Panc1 (cell line): Measurements from ENCODE around the gene BORCS8. TPM values are rescaled to one million over a fixed set of nuclear protein-coding genes. Genes with fewer than 3 reads are reported as not detected.

ENCODE experiments used
- ATAC-seq: fragments of 200-7000 bp; cut with Tn5 transposase; 2 replicates; pipeline ENCODE4 v1.9.1; 2020; ENCODE audit warnings: mild to moderate bottlenecking, moderate library complexity
- BruUV-seq: library from RNA; stranded (reverse); fragments of 400-500 nt; replicated peaks from 2 replicates; lab custom pipeline; 2021; lab: Mats Ljungman, UMichigan
- CTCF ChIA-PET: fragments of 300-600 bp; sonication (Branson Sonifier 250); formaldehyde crosslinking; loops from one replicate; lab custom pipeline; 2022; ENCODE audit warnings: antibody characterized with exemption; lab: Charles Lee
- POLR2A ChIA-PET: fragments of 300-600 bp; sonication (Branson Sonifier 250); formaldehyde crosslinking; loops from one replicate; lab custom pipeline; 2022; ENCODE audit warnings: antibody characterized with exemption; lab: Charles Lee
- DNase-seq: peaks from one replicate; pipeline ENCODE4 v3.0.0-alpha.2; 2010; ENCODE audit warnings: low read depth, low spot score
- H3K27ac ChIP-seq: 2 replicates; pipeline ENCODE4 v1.5.1; 2011; ENCODE audit warnings: mild to moderate bottlenecking, low read length, inconsistent platforms
- H3K27me3 ChIP-seq: fragments of 200-500 bp; sonication (Bioruptor generic); 2 replicates; pipeline ENCODE4 v1.6.0; 2014; ENCODE audit warnings: low read length, inconsistent platforms; ENCODE audit not compliant: control insufficient read depth, insufficient read depth
- H3K36me3 ChIP-seq: fragments of 200-500 bp; sonication (Bioruptor generic); 2 replicates; pipeline ENCODE4 v1.5.1; 2014; ENCODE audit warnings: inconsistent platforms, mild to moderate bottlenecking, low read length, moderate library complexity; ENCODE audit not compliant: control insufficient read depth, insufficient read depth
- H3K4me1 ChIP-seq: 2 replicates; pipeline ENCODE4 v1.5.1; 2011; ENCODE audit warnings: inconsistent platforms, mild to moderate bottlenecking, low read length, moderate library complexity; ENCODE audit not compliant: control insufficient read depth, insufficient read depth
- H3K4me3 ChIP-seq, 2 experiments: 2 replicates each; pipeline ENCODE4 v1.5.1; 2011 to 2012; ENCODE audit warnings: low read depth in 2 of 2, low read length in 2 of 2, mild to moderate bottlenecking in 2 of 2, inconsistent platforms in 1 of 2, moderate library complexity in 1 of 2
- H3K9me3 ChIP-seq: fragments of 200-500 bp; sonication (Bioruptor generic); 2 replicates; pipeline ENCODE4 v1.5.1; 2014; ENCODE audit warnings: low read depth, mild to moderate bottlenecking, inconsistent platforms, low read length, moderate library complexity; ENCODE audit not compliant: control insufficient read depth, insufficient read depth
- POLR2AphosphoS5 ChIP-seq: IDR thresholded peaks from 2 replicates; pipeline ENCODE4 v1.6.1; 2012; ENCODE audit warnings: mild to moderate bottlenecking, low read depth, low read length, moderate library complexity
- SIN3A ChIP-seq: IDR thresholded peaks from 2 replicates; pipeline ENCODE4 v1.6.1; 2012; ENCODE audit warnings: low read depth, mild to moderate bottlenecking, low read length, moderate library complexity, borderline replicate concordance; ENCODE audit not compliant: insufficient read depth
- TCF7L2 ChIP-seq: IDR thresholded peaks from 2 replicates; pipeline ENCODE4 v1.6.1; 2011; ENCODE audit warnings: mild to moderate bottlenecking, low read depth, low read length, inconsistent platforms
- in situ Hi-C: cut with HindIII; loops from 2 replicates; pipeline ENCODE4 v1.10.0; 2016; ENCODE audit warnings: low sequenced_read_pairs, low pct_unique_long_range_greater_than_20kb
- intact Hi-C: fragments of 100-400 bp; cut with micrococcal nuclease; formaldehyde crosslinking; loops from one replicate; pipeline ENCODE4 v1.10.0; 2022; ENCODE audit not compliant: unreplicated experiment
- total RNA-seq: library from RNA; stranded (reverse); gene quantifications from one replicate; pipeline ENCODE4 v1.2.1, GENCODE V29; 2021; ENCODE audit not compliant: unreplicated experiment
- TF ChIP-seq, protein P1 (sequence below), 2 experiments: IDR thresholded peaks; 2 replicates each; pipeline ENCODE4 v1.6.1; 2011 to 2012; ENCODE audit warnings: low read depth in 2 of 2, control low read depth in 1 of 2, low read length in 1 of 2, mild to moderate bottlenecking in 1 of 2, moderate library complexity in 1 of 2; ENCODE audit not compliant: insufficient read depth in 1 of 2
- TF ChIP-seq, protein P2 (sequence below): fragments of 450-650 bp; IDR thresholded peaks from 2 replicates; pipeline ENCODE4 v1.5.1; 2017; ENCODE audit warnings: mild to moderate bottlenecking

Gene BORCS8
- total RNA-seq, 1 experiment from 2014 or later = 37.8 TPM

DNA sequence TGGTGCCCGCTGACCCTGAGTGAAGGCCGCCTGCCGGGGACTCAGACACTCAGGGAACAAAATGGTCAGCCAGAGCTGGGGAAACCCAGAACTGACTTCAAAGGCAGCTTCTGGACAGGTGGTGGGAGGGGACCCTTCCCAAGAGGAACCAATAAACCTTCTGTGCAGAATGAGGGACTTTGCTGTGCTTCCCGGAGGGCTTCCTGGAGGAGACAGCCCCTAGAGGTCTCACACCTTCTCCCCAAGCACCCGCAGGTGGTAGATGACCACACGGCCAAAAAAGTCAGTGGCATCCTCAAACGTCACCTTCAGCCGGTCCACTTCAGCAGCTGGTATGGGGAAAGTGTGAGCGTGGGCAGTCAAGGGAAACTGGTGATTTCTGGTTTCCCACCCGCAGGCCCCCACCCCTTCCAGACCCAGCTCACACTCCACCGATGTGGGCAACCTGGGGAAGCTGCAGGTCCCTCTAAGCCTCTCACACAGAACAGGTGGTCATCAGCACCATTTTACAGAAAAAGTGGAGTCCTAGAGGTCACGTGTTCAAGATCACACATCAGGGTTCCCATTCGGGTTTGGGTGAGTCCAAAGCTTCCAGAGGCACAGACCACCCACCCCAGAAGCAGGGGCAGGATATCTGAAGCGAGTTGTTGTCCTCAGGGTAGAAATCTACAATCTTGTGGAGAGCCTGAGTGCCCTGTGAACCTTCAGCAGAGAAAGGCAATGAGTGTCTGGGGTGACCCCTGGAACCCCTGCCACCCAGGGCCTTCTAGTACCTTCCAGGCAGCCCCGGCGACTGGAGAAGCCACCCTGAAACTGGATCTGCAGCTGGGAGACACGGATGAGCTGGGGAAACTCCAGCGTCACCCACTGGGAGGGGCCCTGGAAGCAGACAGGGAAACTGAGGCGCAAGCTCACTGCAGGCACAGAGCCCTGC, 10.0 kb upstream of the BORCS8 start:
- CTCF ChIA-PET = no interaction called here
- peak overlapping the region; percentile 95 for H3K27ac ChIP-seq
- POLR2A ChIA-PET = no interaction called here

DNA sequence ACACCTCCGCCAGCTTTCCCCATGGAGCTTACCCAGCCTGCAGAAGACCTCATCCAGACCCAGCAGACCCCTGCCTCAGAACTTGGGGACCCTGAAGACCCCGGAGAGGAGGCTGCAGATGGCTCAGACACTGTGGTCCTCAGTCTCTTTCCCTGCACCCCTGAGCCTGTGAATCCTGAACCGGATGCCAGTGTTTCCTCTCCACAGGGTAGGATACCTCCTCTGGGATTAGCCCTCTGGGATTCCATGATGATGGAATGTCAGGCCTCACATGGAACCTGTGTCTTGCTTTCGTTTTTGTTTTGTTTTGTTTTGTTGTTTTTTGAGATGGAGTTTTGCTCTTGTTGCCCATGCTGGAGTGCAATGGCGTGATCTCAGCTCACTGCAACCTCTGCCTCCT, 2.0 kb upstream of the BORCS8 start:
- no TSS peak for BruUV-seq

More for the DNA sequence above, 10.0 kb upstream of the BORCS8 start:
- in situ Hi-C loops (no loop called here), intact Hi-C loops (no loop called here)
- Histone ChIP-seq H3K9me3 (no peaks in the 10 kb centered on the region), H3K36me3 (peaks cover 3% of the 10 kb centered on the region; the same call in 1 of the 2 replicates), H3K27me3 (no peaks in the 10 kb centered on the region), H3K4me1 (peaks cover 7% of the 10 kb centered on the region), H3K4me3 (peak overlapping the region; percentile 83 to 91)
- ATAC-seq (no peak), DNase-seq (no peak)
- no peak for TF ChIP-seq TCF7L2
- TF ChIP-seq, protein P1, sequence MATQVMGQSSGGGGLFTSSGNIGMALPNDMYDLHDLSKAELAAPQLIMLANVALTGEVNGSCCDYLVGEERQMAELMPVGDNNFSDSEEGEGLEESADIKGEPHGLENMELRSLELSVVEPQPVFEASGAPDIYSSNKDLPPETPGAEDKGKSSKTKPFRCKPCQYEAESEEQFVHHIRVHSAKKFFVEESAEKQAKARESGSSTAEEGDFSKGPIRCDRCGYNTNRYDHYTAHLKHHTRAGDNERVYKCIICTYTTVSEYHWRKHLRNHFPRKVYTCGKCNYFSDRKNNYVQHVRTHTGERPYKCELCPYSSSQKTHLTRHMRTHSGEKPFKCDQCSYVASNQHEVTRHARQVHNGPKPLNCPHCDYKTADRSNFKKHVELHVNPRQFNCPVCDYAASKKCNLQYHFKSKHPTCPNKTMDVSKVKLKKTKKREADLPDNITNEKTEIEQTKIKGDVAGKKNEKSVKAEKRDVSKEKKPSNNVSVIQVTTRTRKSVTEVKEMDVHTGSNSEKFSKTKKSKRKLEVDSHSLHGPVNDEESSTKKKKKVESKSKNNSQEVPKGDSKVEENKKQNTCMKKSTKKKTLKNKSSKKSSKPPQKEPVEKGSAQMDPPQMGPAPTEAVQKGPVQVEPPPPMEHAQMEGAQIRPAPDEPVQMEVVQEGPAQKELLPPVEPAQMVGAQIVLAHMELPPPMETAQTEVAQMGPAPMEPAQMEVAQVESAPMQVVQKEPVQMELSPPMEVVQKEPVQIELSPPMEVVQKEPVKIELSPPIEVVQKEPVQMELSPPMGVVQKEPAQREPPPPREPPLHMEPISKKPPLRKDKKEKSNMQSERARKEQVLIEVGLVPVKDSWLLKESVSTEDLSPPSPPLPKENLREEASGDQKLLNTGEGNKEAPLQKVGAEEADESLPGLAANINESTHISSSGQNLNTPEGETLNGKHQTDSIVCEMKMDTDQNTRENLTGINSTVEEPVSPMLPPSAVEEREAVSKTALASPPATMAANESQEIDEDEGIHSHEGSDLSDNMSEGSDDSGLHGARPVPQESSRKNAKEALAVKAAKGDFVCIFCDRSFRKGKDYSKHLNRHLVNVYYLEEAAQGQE (IDR thresholded peaks at IDR 0.05; ENCODE audit: insufficient read depth in 1 of 2, low read depth in 2 of 2, low read length in 1 of 2) = no peak
- no TSS peak for BruUV-seq

More for the DNA sequence above, 2.0 kb upstream of the BORCS8 start:
- H3K9me3 ChIP-seq = no peaks in the 10 kb centered on the region
- in situ Hi-C loops = no loop called here
- no peaks in the 10 kb centered on the region for H3K27me3 ChIP-seq
- peak overlapping the region; percentile 74 to 76 for H3K4me3 ChIP-seq
- CTCF ChIA-PET = no interaction called here
- intact Hi-C loops = no loop called here
- no peaks in the 10 kb centered on the region for H3K4me1 ChIP-seq
- no peak overlapping the region for H3K27ac ChIP-seq
- POLR2A ChIA-PET = no interaction called here
- no peaks in the 10 kb centered on the region; the same call in 1 of the 2 replicates for H3K36me3 ChIP-seq
- DNase-seq = no peak
- no peak for ATAC-seq
- TF ChIP-seq POLR2AphosphoS5 = no peak
- TF ChIP-seq TCF7L2 = no peak
- TF ChIP-seq, protein P1 (IDR thresholded peaks at IDR 0.05; ENCODE audit: insufficient read depth in 1 of 2, low read depth in 2 of 2, low read length in 1 of 2) = no peak
- TF ChIP-seq, protein P2, sequence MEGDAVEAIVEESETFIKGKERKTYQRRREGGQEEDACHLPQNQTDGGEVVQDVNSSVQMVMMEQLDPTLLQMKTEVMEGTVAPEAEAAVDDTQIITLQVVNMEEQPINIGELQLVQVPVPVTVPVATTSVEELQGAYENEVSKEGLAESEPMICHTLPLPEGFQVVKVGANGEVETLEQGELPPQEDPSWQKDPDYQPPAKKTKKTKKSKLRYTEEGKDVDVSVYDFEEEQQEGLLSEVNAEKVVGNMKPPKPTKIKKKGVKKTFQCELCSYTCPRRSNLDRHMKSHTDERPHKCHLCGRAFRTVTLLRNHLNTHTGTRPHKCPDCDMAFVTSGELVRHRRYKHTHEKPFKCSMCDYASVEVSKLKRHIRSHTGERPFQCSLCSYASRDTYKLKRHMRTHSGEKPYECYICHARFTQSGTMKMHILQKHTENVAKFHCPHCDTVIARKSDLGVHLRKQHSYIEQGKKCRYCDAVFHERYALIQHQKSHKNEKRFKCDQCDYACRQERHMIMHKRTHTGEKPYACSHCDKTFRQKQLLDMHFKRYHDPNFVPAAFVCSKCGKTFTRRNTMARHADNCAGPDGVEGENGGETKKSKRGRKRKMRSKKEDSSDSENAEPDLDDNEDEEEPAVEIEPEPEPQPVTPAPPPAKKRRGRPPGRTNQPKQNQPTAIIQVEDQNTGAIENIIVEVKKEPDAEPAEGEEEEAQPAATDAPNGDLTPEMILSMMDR = no peak
- TF ChIP-seq SIN3A = no peak
